DOHH2 (cell line): ENCODE data around the gene HEG1.

Experiments
- EZH2phosphoT487 ChIP-seq: fragments of 200-600 bp; sonication (generic); IDR thresholded peaks from 2 replicates; pipeline ENCODE4 v1.6.1; 2017; ENCODE audit warnings: borderline replicate concordance, mild to moderate bottlenecking, antibody characterized with exemption, low read length, moderate library complexity, mixed read lengths
- TF ChIP-seq, protein P1 (sequence below): fragments of 200-600 bp; sonication (generic); IDR thresholded peaks from one replicate; pipeline ENCODE4 v1.5.1; 2014; ENCODE audit warnings: antibody characterized with exemption, mild to moderate bottlenecking, low read depth, low read length; ENCODE audit not compliant: poor library complexity, severe bottlenecking

DNA sequence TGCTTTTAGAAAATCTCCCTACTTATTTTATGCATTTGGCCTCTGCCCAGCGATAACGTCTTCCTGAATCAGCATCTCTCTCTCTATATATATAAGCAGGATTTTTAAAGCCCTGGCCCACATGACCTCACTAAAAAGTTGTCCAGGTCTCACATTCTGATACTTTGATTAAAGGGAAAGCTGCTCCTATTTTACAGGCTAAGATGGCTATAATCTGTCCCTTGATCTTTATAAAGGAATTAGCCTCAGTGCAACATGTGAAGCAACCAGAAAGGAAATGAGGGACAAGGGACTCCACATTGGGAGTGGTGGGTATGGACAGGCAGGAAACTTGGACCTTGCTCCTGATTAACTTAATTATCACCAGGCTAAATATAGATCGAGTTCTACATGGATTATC lies 95.7 kb downstream of the HEG1 start:
- TF ChIP-seq, protein P1, sequence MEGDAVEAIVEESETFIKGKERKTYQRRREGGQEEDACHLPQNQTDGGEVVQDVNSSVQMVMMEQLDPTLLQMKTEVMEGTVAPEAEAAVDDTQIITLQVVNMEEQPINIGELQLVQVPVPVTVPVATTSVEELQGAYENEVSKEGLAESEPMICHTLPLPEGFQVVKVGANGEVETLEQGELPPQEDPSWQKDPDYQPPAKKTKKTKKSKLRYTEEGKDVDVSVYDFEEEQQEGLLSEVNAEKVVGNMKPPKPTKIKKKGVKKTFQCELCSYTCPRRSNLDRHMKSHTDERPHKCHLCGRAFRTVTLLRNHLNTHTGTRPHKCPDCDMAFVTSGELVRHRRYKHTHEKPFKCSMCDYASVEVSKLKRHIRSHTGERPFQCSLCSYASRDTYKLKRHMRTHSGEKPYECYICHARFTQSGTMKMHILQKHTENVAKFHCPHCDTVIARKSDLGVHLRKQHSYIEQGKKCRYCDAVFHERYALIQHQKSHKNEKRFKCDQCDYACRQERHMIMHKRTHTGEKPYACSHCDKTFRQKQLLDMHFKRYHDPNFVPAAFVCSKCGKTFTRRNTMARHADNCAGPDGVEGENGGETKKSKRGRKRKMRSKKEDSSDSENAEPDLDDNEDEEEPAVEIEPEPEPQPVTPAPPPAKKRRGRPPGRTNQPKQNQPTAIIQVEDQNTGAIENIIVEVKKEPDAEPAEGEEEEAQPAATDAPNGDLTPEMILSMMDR, result no peak
- no peak for TF ChIP-seq EZH2phosphoT487
